Middle frontal gyrus (tissue), 1 donor: ENCODE results near the gene EHD4.

Source experiments
- DNase-seq: peaks from one replicate; pipeline ENCODE4 v3.0.0-alpha.2; 2015; ENCODE audit warnings: low spot score; ENCODE audit errors: extremely low spot score

The EHD4 gene

GRCh38 chr15:41957021-41957897, 15.1 kb downstream of the EHD4 start:
- no peak for DNase-seq

- no peak for DNase-seq
Observed at GRCh38 chr15:41955807-41956525, 16.4 kb downstream of the EHD4 start.

GRCh38 chr15:41955100-41955499, 17.3 kb downstream of the EHD4 start:
- no peak for DNase-seq

GRCh38 chr15:41954036-41954435, 18.3 kb downstream of the EHD4 start:
- no peak for DNase-seq

GRCh38 chr15:41952013-41952563, 20.3 kb downstream of the EHD4 start:
- no peak for DNase-seq

- no peak for DNase-seq
Observed at GRCh38 chr15:41951571-41951970, 20.8 kb downstream of the EHD4 start.

GRCh38 chr15:41950489-41950888, 21.9 kb downstream of the EHD4 start:
- no peak for DNase-seq

GRCh38 chr15:41950127-41950483, 22.3 kb downstream of the EHD4 start:
- DNase-seq = no peak

GRCh38 chr15:41949401-41950126, 22.8 kb downstream of the EHD4 start:
- no peak for DNase-seq

- no peak for DNase-seq
Observed at GRCh38 chr15:41948490-41948889, 23.9 kb downstream of the EHD4 start.

- DNase-seq = no peak
Observed at GRCh38 chr15:41946970-41947369, 25.4 kb downstream of the EHD4 start.

GRCh38 chr15:41945731-41946130, 26.6 kb downstream of the EHD4 start:
- DNase-seq = no peak

- no peak for DNase-seq
Observed at GRCh38 chr15:41945221-41945620, 27.1 kb downstream of the EHD4 start.

- DNase-seq = no peak
Observed at GRCh38 chr15:41944313-41944940, 27.9 kb downstream of the EHD4 start.

GRCh38 chr15:41943543-41944312, 28.6 kb downstream of the EHD4 start:
- no peak for DNase-seq

GRCh38 chr15:41942886-41943285, 29.5 kb downstream of the EHD4 start:
- no peak for DNase-seq

- DNase-seq = no peak
Observed at GRCh38 chr15:41941644-41942415, 30.5 kb downstream of the EHD4 start.

- no peak for DNase-seq
Observed at GRCh38 chr15:41940441-41940857, 31.9 kb downstream of the EHD4 start.

GRCh38 chr15:41939986-41940385, 32.4 kb downstream of the EHD4 start:
- no peak for DNase-seq

GRCh38 chr15:41937568-41937923, 34.8 kb downstream of the EHD4 start:
- no peak for DNase-seq
